ENCODE data around the gene SAMD4B.

- TF ChIP-seq POLR2AphosphoS5 (IDR thresholded peaks at IDR 0.05; ENCODE audit: low read depth, low read length) (peak; percentile 56; the same call in 1 of the 2 replicates), RAD21 (IDR thresholded peaks at IDR 0.05 in 1 of 2, conservative IDR thresholded peaks at IDR 0.05 in 1 of 2; ENCODE audit: low read depth in 2 of 2, low read length in 2 of 2) (no peak), EP300 (IDR thresholded peaks at IDR 0.05; ENCODE audit: borderline replicate concordance in 1 of 2, low read depth in 2 of 2, low read length in 2 of 2) (peak in 1 of 2 experiments; percentile 65; a peak in 1 of 3 replicates), CTCF (IDR thresholded peaks at IDR 0.05; ENCODE audit: control extremely low read depth in 1 of 3, insufficient read depth in 1 of 3, low read depth in 1 of 3, low read length in 3 of 3) (no peak), SP1 (IDR thresholded peaks at IDR 0.05; ENCODE audit: low read depth, low read length) (no peak), EGR1 (IDR thresholded peaks at IDR 0.05; ENCODE audit: borderline replicate concordance, low read depth, low read length) (peak; percentile 87), POLR2A (IDR thresholded peaks at IDR 0.05; ENCODE audit: control extremely low read depth in 1 of 2, low read depth in 2 of 2, low read length in 2 of 2) (no peak), TAF1 (IDR thresholded peaks at IDR 0.05; ENCODE audit: low read depth, low read length) (no peak), EZH2 (IDR thresholded peaks at IDR 0.05; ENCODE audit: low read depth, low read length, severe bottlenecking) (no peak), KDM1A (IDR thresholded peaks at IDR 0.05; ENCODE audit: borderline replicate concordance, low read length) (no peak), KDM5A (IDR thresholded peaks at IDR 0.05; ENCODE audit: low read length) (no peak), BRCA1 (IDR thresholded peaks at IDR 0.05; ENCODE audit: low read depth, low read length) (no peak), MAFK (IDR thresholded peaks at IDR 0.05; ENCODE audit: low read depth, low read length) (no peak), ATF3 (IDR thresholded peaks at IDR 0.05; ENCODE audit: insufficient read depth, low read depth, low read length) (no peak)
Measured at GRCh38 chr19:39413272-39413910, 71.2 kb downstream of the SAMD4B start.

All from H1 (cell line).